Thyroid gland (tissue), 4 donors: ENCODE measurements around the gene PPP1R2B. TPM values are rescaled to one million over a fixed set of nuclear protein-coding genes. Genes with fewer than 3 reads are reported as not detected.
A peak's percentile ranks its signal among the peaks of the same experiment; 100 is the strongest.

Experiments used
- DNase-seq, 2 donors: peaks; one replicate each; pipeline ENCODE4 v3.0.0-alpha.2; 2019
- H3K27ac ChIP-seq, 3 donors: fragments of 200-600 bp; sonication (generic); 1 replicate in 2 of 3; 2 replicates in 1 of 3; pipeline ENCODE4 v1.5.1; 2016 to 2019; ENCODE audit warnings: mild to moderate bottlenecking in 1 of 3, moderate library complexity in 1 of 3
- H3K27me3 ChIP-seq: fragments of 200-600 bp; sonication (generic); one replicate; pipeline ENCODE4 v1.5.1; 2019
- H3K36me3 ChIP-seq, 2 donors: fragments of 200-600 bp; sonication (generic); one replicate each; pipeline ENCODE4 v1.5.1; 2016 to 2019
- H3K4me1 ChIP-seq, 2 donors: fragments of 200-600 bp; sonication (generic); one replicate each; pipeline ENCODE4 v1.5.1; 2017 to 2019
- H3K4me3 ChIP-seq, 3 donors: fragments of 200-600 bp; sonication (generic); replicated peaks in 1 of 3; 1 replicate in 2 of 3; 2 replicates in 1 of 3; pipeline ENCODE4 v1.5.1; 2016; ENCODE audit warnings: mild to moderate bottlenecking in 1 of 3
- H3K9me3 ChIP-seq: fragments of 200-600 bp; sonication (generic); one replicate; pipeline ENCODE4 v1.5.1; 2017
- POLR2A ChIP-seq, 2 donors: fragments of 450-650 bp; IDR thresholded peaks; one replicate each; pipeline ENCODE4 v1.6.1; 2017; ENCODE audit warnings: antibody characterized with exemption in 2 of 2, mild to moderate bottlenecking in 2 of 2, moderate library complexity in 1 of 2
- WGBS, 2 donors: methylation state at CpG; one replicate each; pipeline ENCODE4 v1.1.5; 2017; 5-methylcytosine and 5-hydroxymethylcytosine counted together
- intact Hi-C: fragments of 100-400 bp; cut with DNase I; formaldehyde crosslinking; loops from one replicate; pipeline ENCODE4 v1.15.1; 2023
- total RNA-seq, 4 donors: library from RNA; depleted of rRNA; stranded (reverse); fragments of >200 nt; gene quantifications; one replicate each; pipeline ENCODE4 v1.2.3, GENCODE V29; 2016
- TF ChIP-seq, protein P1 (sequence below), 6 experiments: fragments of 200-600 bp in 3 of 6; fragments of 450-650 bp in 3 of 6; sonication (generic) in 3 of 6; IDR thresholded peaks; one replicate each; pipeline ENCODE4 v1.5.1; 2016 to 2019; ENCODE audit warnings: antibody characterized with exemption in 6 of 6, mild to moderate bottlenecking in 2 of 6, inconsistent platforms in 1 of 6, moderate library complexity in 1 of 6

Gene PPP1R2B
- total RNA-seq, 4 donors from 2014 or later: not detected

DNA sequence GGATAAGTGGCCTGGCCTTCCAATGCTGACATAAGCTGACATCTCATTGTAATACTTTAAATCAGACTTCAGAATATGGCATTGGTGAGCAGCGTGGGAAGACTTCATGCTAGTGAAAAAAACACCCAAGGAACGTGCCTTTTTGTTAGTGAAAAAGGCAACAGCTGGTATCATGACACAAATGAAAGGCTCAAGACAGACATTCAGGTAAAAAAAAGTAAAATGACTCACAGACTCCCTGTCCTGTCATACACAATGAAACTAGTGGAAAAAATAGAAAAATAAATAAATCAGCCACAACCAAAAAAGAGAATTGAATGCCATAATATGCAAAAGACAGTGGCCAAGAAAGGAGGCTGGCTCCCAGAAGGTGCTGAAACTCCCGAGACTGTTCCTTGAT is 24.4 kb upstream of the PPP1R2B start:
- intact Hi-C loops: loop anchor here (10.0 kb wide), 1 partner anchor 1681 kb away; no protein-coding TSS in a partner anchor

DNA sequence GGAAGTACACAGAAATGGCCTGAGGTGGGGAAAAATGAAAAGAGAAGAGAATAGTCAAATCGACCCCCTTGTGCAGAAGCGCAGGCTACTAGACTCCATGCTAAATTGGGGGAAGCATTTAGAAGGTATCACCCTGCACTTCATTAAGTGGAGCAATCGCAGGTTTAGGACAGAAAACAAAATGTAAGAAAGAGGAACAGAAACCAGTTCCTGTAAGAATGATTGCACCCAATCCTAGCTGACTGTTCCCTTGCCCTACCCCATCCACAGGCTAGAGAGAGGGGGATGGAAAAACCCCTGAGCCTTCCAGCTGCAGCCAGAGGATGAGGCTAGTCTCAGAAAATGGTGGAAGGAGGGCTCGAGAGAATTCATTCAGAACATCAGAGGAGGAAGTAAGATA is 23.9 kb upstream of the PPP1R2B start:
- H3K9me3 ChIP-seq: no peaks in the 10 kb centered on the region
- no peaks in the 10 kb centered on the region for H3K27me3 ChIP-seq
- H3K27ac ChIP-seq: no peak overlapping the region
- intact Hi-C loops: loop anchor here (10.0 kb wide), 1 partner anchor 1681 kb away; no protein-coding TSS in a partner anchor
- no peak for TF ChIP-seq POLR2A (IDR thresholded peaks at IDR 0.05)
- TF ChIP-seq, protein P1, sequence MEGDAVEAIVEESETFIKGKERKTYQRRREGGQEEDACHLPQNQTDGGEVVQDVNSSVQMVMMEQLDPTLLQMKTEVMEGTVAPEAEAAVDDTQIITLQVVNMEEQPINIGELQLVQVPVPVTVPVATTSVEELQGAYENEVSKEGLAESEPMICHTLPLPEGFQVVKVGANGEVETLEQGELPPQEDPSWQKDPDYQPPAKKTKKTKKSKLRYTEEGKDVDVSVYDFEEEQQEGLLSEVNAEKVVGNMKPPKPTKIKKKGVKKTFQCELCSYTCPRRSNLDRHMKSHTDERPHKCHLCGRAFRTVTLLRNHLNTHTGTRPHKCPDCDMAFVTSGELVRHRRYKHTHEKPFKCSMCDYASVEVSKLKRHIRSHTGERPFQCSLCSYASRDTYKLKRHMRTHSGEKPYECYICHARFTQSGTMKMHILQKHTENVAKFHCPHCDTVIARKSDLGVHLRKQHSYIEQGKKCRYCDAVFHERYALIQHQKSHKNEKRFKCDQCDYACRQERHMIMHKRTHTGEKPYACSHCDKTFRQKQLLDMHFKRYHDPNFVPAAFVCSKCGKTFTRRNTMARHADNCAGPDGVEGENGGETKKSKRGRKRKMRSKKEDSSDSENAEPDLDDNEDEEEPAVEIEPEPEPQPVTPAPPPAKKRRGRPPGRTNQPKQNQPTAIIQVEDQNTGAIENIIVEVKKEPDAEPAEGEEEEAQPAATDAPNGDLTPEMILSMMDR (IDR thresholded peaks at IDR 0.05): no peak
- no peaks in the 10 kb centered on the region for H3K36me3 ChIP-seq
- H3K4me3 ChIP-seq: no peak overlapping the region
- no peak for DNase-seq
- 91 to 92% methylated on average over 4 of the region's 4 CpGs for WGBS, 2 donors
- H3K4me1 ChIP-seq: no peaks in the 10 kb centered on the region

More for the DNA sequence above, 24.4 kb upstream of the PPP1R2B start:
- Histone ChIP-seq H3K27me3 (no peaks in the 10 kb centered on the region), H3K4me1 (no peaks in the 10 kb centered on the region), H3K9me3 (no peaks in the 10 kb centered on the region), H3K4me3 (no peak overlapping the region), H3K36me3 (no peaks in the 10 kb centered on the region), H3K27ac (no peak overlapping the region)
- WGBS, 2 donors: 86 to 88% methylated on average over 3 of the region's 3 CpGs
- no peak for DNase-seq
- TF ChIP-seq, protein P1 (IDR thresholded peaks at IDR 0.05): no peak
- TF ChIP-seq POLR2A (IDR thresholded peaks at IDR 0.05): no peak

DNA sequence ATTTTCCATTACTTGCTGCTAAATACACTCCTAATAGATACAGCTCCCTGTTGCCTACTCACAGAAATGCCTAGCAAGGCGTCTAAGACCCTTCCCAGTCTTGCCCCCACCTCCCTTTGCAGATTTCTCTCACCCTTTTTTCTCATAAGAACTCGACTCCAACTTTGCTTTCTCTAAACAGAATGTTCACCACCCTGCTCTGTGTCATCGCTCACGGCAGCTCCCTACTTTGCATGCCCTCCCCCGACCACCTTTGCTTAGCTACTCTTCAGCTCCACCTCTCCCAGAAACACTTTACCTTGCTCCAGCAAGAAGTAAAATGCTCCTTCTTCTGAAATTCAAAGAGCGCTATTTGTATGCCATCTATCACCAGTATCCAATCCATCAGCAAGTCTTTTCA is 15.2 kb upstream of the PPP1R2B start:
- Histone ChIP-seq H3K36me3 (no peaks in the 10 kb centered on the region), H3K27me3 (no peaks in the 10 kb centered on the region), H3K4me3 (no peak overlapping the region), H3K9me3 (no peaks in the 10 kb centered on the region), H3K27ac (no peak overlapping the region), H3K4me1 (no peaks in the 10 kb centered on the region)
- no peak for TF ChIP-seq POLR2A (IDR thresholded peaks at IDR 0.05)
- TF ChIP-seq, protein P1 (IDR thresholded peaks at IDR 0.05): no peak
- intact Hi-C loops: no loop called here
- WGBS, 2 donors: 83 to 84% methylated on average over 6 of the region's 6 CpGs
- no peak for DNase-seq

DNA sequence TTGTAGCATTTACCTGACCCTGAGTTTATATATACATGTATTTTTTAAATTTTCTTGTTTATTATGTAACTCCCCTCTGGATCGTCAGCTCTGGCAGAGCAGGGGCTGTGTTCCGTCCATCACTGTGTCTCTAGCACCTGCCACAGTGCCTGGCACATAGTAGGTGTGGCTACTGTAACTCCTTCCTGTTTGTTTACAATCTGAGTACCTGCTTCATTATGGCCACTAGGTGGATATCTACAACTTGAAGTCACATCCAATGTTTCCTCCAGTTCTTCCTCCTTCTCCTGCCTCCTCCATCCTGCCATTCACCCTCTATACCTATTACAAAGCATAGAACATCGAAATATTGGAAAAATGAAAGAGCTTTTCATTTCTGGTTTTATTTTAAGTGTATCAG is 14.2 kb upstream of the PPP1R2B start:
- no peak overlapping the region for H3K27ac ChIP-seq
- no peaks in the 10 kb centered on the region for H3K4me1 ChIP-seq
- H3K4me3 ChIP-seq: no peak overlapping the region
- WGBS, 2 donors: 91 to 93% methylated on average over 3 of the region's 3 CpGs
- DNase-seq: no peak
- no peak for TF ChIP-seq POLR2A (IDR thresholded peaks at IDR 0.05)
- TF ChIP-seq, protein P1 (IDR thresholded peaks at IDR 0.05): peak in 1 of 6 experiments; percentile 16
- intact Hi-C loops: no loop called here
- no peaks in the 10 kb centered on the region for H3K9me3 ChIP-seq
- H3K36me3 ChIP-seq: no peaks in the 10 kb centered on the region
- H3K27me3 ChIP-seq: no peaks in the 10 kb centered on the region

DNA sequence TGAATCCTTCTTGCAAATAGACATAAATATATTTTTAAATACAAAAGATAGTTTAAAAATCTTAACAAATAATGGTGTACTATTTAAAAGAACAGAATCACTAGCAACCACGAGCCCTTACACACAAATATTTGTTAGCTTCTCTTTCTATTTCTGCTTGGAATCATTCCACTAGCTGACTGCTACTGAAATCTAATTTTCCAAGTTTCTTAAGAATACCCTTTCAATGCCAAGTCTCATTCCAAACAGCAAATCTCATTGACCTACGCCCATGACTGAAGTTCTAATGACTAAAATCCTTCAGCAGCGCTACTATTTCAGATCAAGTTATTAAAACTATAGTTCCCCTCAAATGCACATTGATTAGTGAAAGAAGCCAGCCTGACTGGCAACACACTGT is 13.2 kb upstream of the PPP1R2B start:
- DNase-seq: no peak
- TF ChIP-seq POLR2A (IDR thresholded peaks at IDR 0.05): no peak
- TF ChIP-seq, protein P1 (IDR thresholded peaks at IDR 0.05): no peak
- no peaks in the 10 kb centered on the region for H3K9me3 ChIP-seq
- no peaks in the 10 kb centered on the region for H3K36me3 ChIP-seq
- intact Hi-C loops: no loop called here
- H3K4me1 ChIP-seq: no peaks in the 10 kb centered on the region
- 60 to 70% methylated on average over 3 of the region's 3 CpGs for WGBS, 2 donors
- H3K27me3 ChIP-seq: no peaks in the 10 kb centered on the region
- no peak overlapping the region for H3K27ac ChIP-seq
- no peak overlapping the region for H3K4me3 ChIP-seq
